ENCODE data around the gene ADPRM. TPM values are rescaled to one million over a fixed set of nuclear protein-coding genes. Genes with fewer than 3 reads are reported as not detected.

Gene ADPRM
- total RNA-seq, 1 experiment from 2014 or later: 2.4 TPM

- Histone ChIP-seq H3K4me3 (ENCODE audit: low read depth in 2 of 2, low read length in 2 of 2) (no peak overlapping the region), H3K27ac (ENCODE audit: low read length) (no peak overlapping the region), H3K9me3 (ENCODE audit: control insufficient read depth, insufficient read depth, low read depth, low read length) (no peaks in the 10 kb centered on the region), H3K4me1 (ENCODE audit: control insufficient read depth, insufficient read depth, low read length) (no peaks in the 10 kb centered on the region), H3K27me3 (ENCODE audit: control insufficient read depth, insufficient read depth, low read length) (no peaks in the 10 kb centered on the region), H3K36me3 (ENCODE audit: control insufficient read depth, insufficient read depth, low read length) (no peaks in the 10 kb centered on the region)
- CTCF ChIA-PET: interaction anchor here (0.5 to 1.8 kb wide), 3 partner anchors 41 to 107 kb away, joined by 3 to 13 read pairs (median 7); no protein-coding TSS in a partner anchor
- intact Hi-C loops (cut with micrococcal nuclease; ENCODE audit: unreplicated experiment) (loop anchor here (2.0 kb wide), 1 partner anchor 108 kb away; no protein-coding TSS in a partner anchor), in situ Hi-C loops (cut with HindIII; ENCODE audit: low pct_unique_long_range_greater_than_20kb, low sequenced_read_pairs) (no loop called here)
- TF ChIP-seq, protein P1, sequence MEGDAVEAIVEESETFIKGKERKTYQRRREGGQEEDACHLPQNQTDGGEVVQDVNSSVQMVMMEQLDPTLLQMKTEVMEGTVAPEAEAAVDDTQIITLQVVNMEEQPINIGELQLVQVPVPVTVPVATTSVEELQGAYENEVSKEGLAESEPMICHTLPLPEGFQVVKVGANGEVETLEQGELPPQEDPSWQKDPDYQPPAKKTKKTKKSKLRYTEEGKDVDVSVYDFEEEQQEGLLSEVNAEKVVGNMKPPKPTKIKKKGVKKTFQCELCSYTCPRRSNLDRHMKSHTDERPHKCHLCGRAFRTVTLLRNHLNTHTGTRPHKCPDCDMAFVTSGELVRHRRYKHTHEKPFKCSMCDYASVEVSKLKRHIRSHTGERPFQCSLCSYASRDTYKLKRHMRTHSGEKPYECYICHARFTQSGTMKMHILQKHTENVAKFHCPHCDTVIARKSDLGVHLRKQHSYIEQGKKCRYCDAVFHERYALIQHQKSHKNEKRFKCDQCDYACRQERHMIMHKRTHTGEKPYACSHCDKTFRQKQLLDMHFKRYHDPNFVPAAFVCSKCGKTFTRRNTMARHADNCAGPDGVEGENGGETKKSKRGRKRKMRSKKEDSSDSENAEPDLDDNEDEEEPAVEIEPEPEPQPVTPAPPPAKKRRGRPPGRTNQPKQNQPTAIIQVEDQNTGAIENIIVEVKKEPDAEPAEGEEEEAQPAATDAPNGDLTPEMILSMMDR (IDR thresholded peaks at IDR 0.05): peak; percentile 85
- no peak for TF ChIP-seq POLR2AphosphoS5 (IDR thresholded peaks at IDR 0.05; ENCODE audit: low read depth, low read length)
- DNase-seq (ENCODE audit: low read depth, low spot score) (peak; percentile 42), ATAC-seq (peak; percentile 78)
- POLR2A ChIA-PET: no interaction called here
- no TSS peak for BruUV-seq (replicated peaks)
Observed at GRCh38 chr17:10737168-10737622, 39.8 kb downstream of the ADPRM start.

- TF ChIP-seq, protein P1 (IDR thresholded peaks at IDR 0.05): no peak
- TF ChIP-seq SIN3A (IDR thresholded peaks at IDR 0.05; ENCODE audit: borderline replicate concordance, insufficient read depth, low read depth, low read length) (no peak), TCF7L2 (IDR thresholded peaks at IDR 0.05; ENCODE audit: low read depth, low read length) (no peak), REST (IDR thresholded peaks at IDR 0.05; ENCODE audit: insufficient read depth in 1 of 2, low read depth in 2 of 2, low read length in 1 of 2) (no peak), POLR2AphosphoS5 (IDR thresholded peaks at IDR 0.05; ENCODE audit: low read depth, low read length) (no peak)
- ATAC-seq (no peak), DNase-seq (ENCODE audit: low read depth, low spot score) (no peak)
- intact Hi-C loops (cut with micrococcal nuclease; ENCODE audit: unreplicated experiment) (loop anchor here (2.0 kb wide), 1 partner anchor 107 kb away; no protein-coding TSS in a partner anchor), in situ Hi-C loops (cut with HindIII; ENCODE audit: low pct_unique_long_range_greater_than_20kb, low sequenced_read_pairs) (no loop called here)
- Histone ChIP-seq H3K27me3 (ENCODE audit: control insufficient read depth, insufficient read depth, low read length) (no peaks in the 10 kb centered on the region), H3K27ac (ENCODE audit: low read length) (no peak overlapping the region), H3K4me1 (ENCODE audit: control insufficient read depth, insufficient read depth, low read length) (no peaks in the 10 kb centered on the region), H3K9me3 (ENCODE audit: control insufficient read depth, insufficient read depth, low read depth, low read length) (no peaks in the 10 kb centered on the region), H3K36me3 (ENCODE audit: control insufficient read depth, insufficient read depth, low read length) (no peaks in the 10 kb centered on the region), H3K4me3 (ENCODE audit: low read depth in 2 of 2, low read length in 2 of 2) (no peak overlapping the region)
- ChIA-PET CTCF (interaction anchor here (0.5 to 1.8 kb wide), 3 partner anchors 41 to 106 kb away, joined by 3 to 13 read pairs (median 7); no protein-coding TSS in a partner anchor), POLR2A (no interaction called here)
- BruUV-seq (replicated peaks): no TSS peak
Observed at GRCh38 chr17:10737736-10738135, 40.3 kb downstream of the ADPRM start.

Data from Panc1 (cell line).